ENCODE data around the gene DGKE.

DGKE gene

GRCh38 chr17:56890906-56891674 is 57.1 kb downstream of the DGKE start:
- TF ChIP-seq CTCF (IDR thresholded peaks at IDR 0.05; ENCODE audit: low read depth, low read length, missing control alignments) = no peak

GRCh38 chr17:56891751-56892150 is 57.8 kb downstream of the DGKE start:
- peak; percentile 32 for TF ChIP-seq CTCF (IDR thresholded peaks at IDR 0.05; ENCODE audit: low read depth, low read length, missing control alignments)
- no peak overlapping the region for H3K4me3 ChIP-seq (ENCODE audit: low read depth, low read length)
- no peak for DNase-seq (ENCODE audit: low read depth)

More at GRCh38 chr17:56890906-56891674, 57.1 kb downstream of the DGKE start:
- DNase-seq (ENCODE audit: low read depth) = no peak
- H3K4me3 ChIP-seq (ENCODE audit: low read depth, low read length) = no peak overlapping the region

- no peak for TF ChIP-seq CTCF (IDR thresholded peaks at IDR 0.05; ENCODE audit: low read depth, low read length, missing control alignments)
- H3K4me3 ChIP-seq (ENCODE audit: low read depth, low read length) = no peak overlapping the region
- no peak for DNase-seq (ENCODE audit: low read depth)
These were observed 58.4 kb downstream of the DGKE start for GRCh38 chr17:56892333-56892732.

- H3K4me3 ChIP-seq (ENCODE audit: low read depth, low read length) = no peak overlapping the region
- no peak for TF ChIP-seq CTCF (IDR thresholded peaks at IDR 0.05; ENCODE audit: low read depth, low read length, missing control alignments)
These were observed 59.6 kb downstream of the DGKE start for GRCh38 chr17:56893503-56893902.

GRCh38 chr17:56894859-56895455 is 61.0 kb downstream of the DGKE start:
- no peak for DNase-seq (ENCODE audit: low read depth)
- no peak for TF ChIP-seq CTCF (IDR thresholded peaks at IDR 0.05; ENCODE audit: low read depth, low read length, missing control alignments)
- no peak overlapping the region for H3K4me3 ChIP-seq (ENCODE audit: low read depth, low read length)

More at GRCh38 chr17:56893503-56893902, 59.6 kb downstream of the DGKE start:
- no peak for DNase-seq (ENCODE audit: low read depth)

- DNase-seq (ENCODE audit: low read depth) = no peak
- no peak for TF ChIP-seq CTCF (IDR thresholded peaks at IDR 0.05; ENCODE audit: low read depth, low read length, missing control alignments)
- H3K4me3 ChIP-seq (ENCODE audit: low read depth, low read length) = no peak overlapping the region
These were observed 62.4 kb downstream of the DGKE start for GRCh38 chr17:56896217-56896967.

All from GM12864 (cell line).